ENCODE results near the gene ACAP1.

ACAP1 gene

DNA sequence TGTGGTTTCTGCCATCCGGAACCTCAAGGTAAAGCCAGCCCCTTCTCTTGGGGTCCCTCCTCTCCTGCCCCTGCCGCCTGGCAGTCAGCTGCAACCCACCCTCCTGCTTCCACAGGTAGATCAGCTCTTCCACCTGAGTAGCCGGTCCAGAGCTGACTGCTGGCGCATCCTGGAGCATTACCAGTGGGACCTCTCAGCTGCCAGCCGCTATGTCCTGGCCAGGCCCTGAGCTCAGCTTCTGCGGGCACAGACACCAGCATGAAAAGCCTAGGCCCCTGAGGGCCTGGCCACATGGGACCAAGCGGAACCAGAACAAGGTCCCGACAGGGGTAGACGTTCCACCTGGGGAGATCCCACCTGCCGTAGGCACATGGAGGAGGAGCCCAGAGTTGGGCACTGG lies 52.5 kb downstream of the ACAP1 start:
- no peak for DNase-seq (ENCODE audit: low spot score in 2 of 2)
- no peaks in the 10 kb centered on the region; the same call in 1 of the 2 replicates for H3K36me3 ChIP-seq (replicated peaks)

DNA sequence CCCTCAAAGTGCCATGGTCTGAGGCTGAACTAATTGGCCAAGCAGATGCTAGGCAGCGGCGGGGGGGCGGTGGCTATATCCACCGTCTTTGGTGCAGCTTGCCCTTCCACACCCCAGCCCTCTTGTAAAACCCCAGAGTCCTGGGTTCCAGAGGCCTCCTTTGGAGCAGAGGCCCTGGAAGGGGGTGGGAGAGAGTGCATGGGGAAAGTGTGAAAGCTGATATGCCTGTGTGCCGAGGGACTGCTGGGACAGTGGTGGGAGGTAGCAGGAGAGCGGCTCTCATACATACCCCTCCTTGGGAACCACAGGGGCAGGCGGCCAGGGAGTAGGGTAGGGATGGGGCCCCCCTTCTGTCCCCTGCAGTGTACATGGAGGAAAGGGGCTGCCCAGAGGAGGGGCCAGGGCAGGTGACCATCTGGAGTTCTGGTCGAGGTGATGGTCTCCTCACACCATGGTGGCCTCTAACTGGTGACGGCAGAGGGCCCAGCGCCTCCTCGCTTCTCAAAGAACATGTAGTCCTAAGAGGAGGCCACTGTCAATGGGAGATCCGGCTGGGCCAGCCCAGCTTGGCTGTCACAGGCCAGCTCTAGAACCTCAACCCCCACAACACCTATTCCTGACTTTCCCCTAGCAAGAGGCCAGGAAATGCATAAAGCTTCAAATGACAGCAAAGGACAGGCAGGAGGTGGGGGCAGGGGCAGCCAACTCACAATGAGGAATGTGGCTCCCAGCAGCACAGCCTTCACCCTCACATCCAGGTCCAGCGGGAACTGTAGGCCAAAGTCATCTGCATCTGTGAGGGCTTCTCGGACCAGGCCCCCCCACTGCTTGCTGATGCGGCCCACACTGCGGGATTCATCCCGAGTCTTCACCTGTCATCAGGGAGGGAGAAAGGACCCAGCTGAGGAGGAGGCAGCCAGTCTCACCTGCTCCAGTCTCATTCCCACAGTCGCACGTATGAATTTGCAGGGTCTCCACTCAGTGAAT lies 53.9 kb downstream of the ACAP1 start:
- in situ Hi-C loops (cut with MboI; ENCODE audit: low sequenced_read_pairs): no loop called here
- peaks cover 5% of the 10 kb centered on the region for H3K4me1 ChIP-seq
- no peak overlapping the region for H3K4me3 ChIP-seq
- no peaks in the 10 kb centered on the region; the same call in 1 of the 2 replicates for H3K36me3 ChIP-seq (replicated peaks)
- H3K9me3 ChIP-seq: no peaks in the 10 kb centered on the region
- no peak for DNase-seq (ENCODE audit: low spot score in 2 of 2)
- no peaks in the 10 kb centered on the region for H3K27me3 ChIP-seq (ENCODE audit: low read depth)

More for the DNA sequence above, 52.5 kb downstream of the ACAP1 start:
- Histone ChIP-seq H3K4me1 (no peaks in the 10 kb centered on the region; the same call in 1 of the 2 replicates), H3K4me3 (no peak overlapping the region), H3K27me3 (ENCODE audit: low read depth) (no peaks in the 10 kb centered on the region), H3K9me3 (no peaks in the 10 kb centered on the region)
- in situ Hi-C loops (cut with MboI; ENCODE audit: low sequenced_read_pairs): no loop called here

DNA sequence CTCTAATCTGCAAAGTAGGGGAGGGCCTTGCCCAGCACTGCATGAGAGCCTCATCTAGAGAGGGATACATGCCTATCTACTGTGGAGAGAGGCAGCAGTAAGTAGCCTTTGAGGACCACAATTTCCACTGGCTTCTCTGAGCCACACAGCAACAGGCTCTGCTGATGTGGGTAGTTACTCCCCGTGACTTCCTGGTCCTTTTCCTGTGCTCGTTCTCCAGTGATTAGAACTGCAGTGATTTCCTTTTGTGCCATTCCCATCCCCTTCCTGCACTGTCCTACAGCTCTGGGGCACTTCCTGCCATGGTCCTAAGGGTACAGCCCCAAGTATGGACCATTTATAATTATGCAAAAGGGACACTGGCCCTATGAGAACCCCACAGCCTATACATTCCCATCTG lies 55.0 kb downstream of the ACAP1 start:
- in situ Hi-C loops (cut with MboI; ENCODE audit: low sequenced_read_pairs): no loop called here
- no peak for DNase-seq (ENCODE audit: low spot score in 2 of 2)
- H3K36me3 ChIP-seq (replicated peaks): no peaks in the 10 kb centered on the region; the same call in 1 of the 2 replicates
- no peaks in the 10 kb centered on the region for H3K9me3 ChIP-seq
- H3K27me3 ChIP-seq (ENCODE audit: low read depth): no peaks in the 10 kb centered on the region
- peaks cover 6% of the 10 kb centered on the region for H3K4me1 ChIP-seq
- H3K4me3 ChIP-seq: no peak overlapping the region

DNA sequence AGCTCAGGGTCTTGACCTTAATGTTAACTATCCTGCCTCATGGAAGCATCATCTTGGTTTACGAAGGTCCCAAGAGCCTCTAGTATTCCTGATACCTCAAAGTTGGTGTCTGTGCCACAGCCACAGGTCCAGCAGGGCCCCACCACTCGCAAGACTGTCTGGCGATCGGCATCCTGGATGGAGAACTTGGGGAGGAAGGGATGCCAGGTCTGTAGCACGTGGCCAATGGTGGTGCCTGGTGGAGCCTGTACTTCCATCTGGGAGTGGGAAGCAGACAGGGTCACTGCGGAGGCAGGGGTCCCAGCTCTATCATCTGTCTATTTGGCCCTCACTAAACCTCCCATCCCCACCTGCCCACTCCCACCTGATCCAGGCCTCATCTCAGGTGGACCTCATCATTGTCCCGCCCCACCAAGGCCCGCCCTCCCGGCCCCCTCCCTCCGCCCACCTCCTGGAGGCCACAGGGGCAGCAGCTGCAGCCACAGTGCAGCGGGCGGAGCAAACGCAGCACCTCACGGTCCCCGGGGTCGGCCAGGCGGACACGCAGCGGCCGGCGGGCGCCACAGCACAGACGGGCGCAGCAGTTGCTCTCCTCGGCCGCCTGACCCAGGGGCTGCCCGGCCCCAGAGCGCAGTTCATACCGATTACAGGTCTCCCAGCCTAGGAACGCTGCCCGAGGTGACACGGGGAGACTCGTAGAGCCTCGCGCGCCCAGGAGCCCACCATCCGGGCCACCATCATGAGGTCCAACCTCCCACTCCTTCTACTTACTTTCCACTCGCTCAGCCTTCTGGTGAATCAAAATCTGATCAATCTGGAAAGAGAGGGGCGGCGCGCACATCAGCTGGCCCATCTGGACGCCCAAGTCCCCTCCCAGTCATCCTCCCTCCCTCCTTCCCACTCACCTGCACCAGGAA lies 56.6 kb downstream of the ACAP1 start:
- peaks cover 6% of the 10 kb centered on the region for H3K4me1 ChIP-seq
- in situ Hi-C loops (cut with MboI; ENCODE audit: low sequenced_read_pairs): no loop called here
- no peaks in the 10 kb centered on the region for H3K9me3 ChIP-seq
- peak overlapping the region; percentile 61 for H3K4me3 ChIP-seq
- H3K27me3 ChIP-seq (ENCODE audit: low read depth): no peaks in the 10 kb centered on the region
- no peak for DNase-seq (ENCODE audit: low spot score in 2 of 2)
- no peaks in the 10 kb centered on the region; the same call in 1 of the 2 replicates for H3K36me3 ChIP-seq (replicated peaks)

DNA sequence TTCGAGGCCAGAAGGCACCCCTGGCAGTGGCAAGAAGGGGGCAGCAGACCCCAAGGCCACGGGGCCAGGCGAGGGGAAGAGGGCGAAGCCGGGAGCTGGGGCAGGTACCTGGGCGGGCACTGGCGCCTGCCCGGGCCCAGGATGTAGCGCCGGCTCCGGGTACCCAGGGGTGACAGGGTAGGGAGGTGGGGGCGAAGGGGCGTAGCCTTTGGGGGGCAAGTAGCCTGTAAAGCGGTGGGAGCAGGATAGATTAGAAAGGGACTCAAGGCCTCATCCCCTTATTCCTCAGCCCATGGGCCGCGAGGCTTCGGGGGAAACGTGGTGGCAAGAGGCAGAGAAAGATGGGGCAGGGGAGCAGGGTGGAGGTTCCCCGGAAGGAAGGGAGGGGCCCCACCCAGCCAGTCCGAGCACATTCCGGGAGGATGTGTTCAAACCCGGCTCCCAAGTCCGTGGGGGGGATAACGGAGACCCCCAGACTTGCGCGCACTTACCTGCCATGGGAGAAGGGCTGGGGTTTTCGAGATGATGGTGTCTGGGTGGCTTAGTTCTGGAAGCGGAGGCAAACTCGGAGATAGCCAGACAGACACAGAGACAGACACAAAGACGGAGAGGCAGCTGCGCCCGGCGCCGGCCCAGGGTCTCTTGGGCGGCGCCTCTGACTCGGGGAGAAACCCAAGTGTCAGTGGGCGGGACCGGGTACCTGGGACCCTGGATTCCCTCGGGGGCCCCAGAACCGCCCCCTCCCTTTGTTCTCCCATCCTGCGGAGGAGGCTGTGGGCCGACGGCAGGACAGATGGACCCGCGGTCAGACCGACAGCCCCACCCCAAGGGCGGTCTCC lies 57.5 kb downstream of the ACAP1 start:
- peak overlapping the region; percentile 61 for H3K4me3 ChIP-seq
- DNase-seq (ENCODE audit: low spot score in 2 of 2): peak; percentile 56 to 79
- H3K27me3 ChIP-seq (ENCODE audit: low read depth): no peaks in the 10 kb centered on the region
- H3K36me3 ChIP-seq (replicated peaks): no peaks in the 10 kb centered on the region; the same call in 1 of the 2 replicates
- H3K4me1 ChIP-seq: peaks cover 6% of the 10 kb centered on the region
- no peaks in the 10 kb centered on the region for H3K9me3 ChIP-seq
- in situ Hi-C loops (cut with MboI; ENCODE audit: low sequenced_read_pairs): no loop called here

DNA sequence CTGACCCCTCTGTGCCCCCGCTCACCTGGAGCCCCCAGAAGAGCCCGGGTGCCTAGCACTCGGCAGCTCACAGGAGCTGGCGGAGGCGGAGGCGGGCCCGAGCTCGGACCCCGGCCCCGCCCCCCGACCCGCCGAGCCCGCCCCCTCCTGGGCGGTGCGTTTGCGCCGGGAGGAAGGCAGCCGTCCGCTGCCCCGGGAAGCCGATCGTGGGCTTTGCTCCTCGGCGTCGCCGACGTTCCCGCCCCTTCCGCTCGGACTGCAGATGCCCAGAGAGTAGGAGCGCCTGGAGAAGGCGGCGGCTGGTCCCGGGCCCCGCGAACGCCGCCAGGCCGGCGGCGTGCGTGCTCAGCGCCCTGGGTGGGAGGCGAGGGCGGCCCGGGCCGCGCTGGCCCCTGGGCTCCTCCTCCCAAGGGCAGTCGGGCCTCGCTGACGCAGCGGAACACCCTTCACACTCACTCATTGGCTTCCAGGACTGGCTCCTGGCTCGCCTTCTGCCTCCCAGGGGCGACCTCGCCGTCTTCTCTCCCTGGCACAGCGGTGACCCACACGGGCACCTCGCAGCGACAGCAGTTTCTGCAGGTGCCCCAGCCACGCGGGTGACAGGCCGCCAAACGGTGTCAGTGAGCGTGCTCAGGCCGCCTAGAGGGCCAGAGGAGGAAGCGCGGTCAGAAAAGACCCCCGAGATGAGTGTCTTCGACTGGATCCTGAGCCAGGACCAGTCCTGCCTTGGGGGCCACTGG lies 58.3 kb downstream of the ACAP1 start, which contains the start of gene PLSCR3:
PLSCR3 (minus strand) TSS at position 74 of the 740 bp plus-strand sequence. CDS start 415 bp downstream, outside the sequence.
- H3K4me3 ChIP-seq: peak within 1 kb of the TSS; percentile 61
- no peaks in the 10 kb centered on the region for H3K9me3 ChIP-seq
- peak; percentile 83 to 93 for DNase-seq (ENCODE audit: low spot score in 2 of 2)
- in situ Hi-C loops (cut with MboI; ENCODE audit: low sequenced_read_pairs): no loop called here
- H3K27me3 ChIP-seq (ENCODE audit: low read depth): no peaks in the 10 kb centered on the region
- H3K4me1 ChIP-seq: peaks cover 6% of the 10 kb centered on the region
- H3K36me3 ChIP-seq (replicated peaks): no peaks in the 10 kb centered on the region; the same call in 1 of the 2 replicates

DNA sequence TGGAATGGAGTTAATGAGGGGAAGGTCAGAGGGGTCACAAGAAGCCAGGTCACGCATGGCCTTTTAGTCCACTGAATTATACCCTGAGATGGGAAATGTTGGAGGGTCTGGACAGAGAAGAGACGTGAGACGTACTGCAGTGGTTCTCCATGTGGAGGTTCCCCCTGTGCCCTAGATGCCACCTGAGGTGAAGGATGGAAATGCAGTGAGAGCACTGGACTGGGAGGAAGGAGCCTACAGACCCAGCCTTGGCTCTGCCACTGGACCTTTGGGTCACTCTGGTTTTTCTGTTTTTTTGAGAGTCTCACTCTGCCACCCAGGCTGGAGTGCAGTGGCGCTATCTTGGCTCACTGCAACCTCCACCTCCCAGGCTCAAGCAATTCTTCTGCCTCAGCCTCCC lies 59.8 kb downstream of the ACAP1 start:
- no peaks in the 10 kb centered on the region; the same call in 1 of the 2 replicates for H3K36me3 ChIP-seq (replicated peaks)
- no peaks in the 10 kb centered on the region for H3K27me3 ChIP-seq (ENCODE audit: low read depth)
- DNase-seq (ENCODE audit: low spot score in 2 of 2): no peak
- H3K9me3 ChIP-seq: no peaks in the 10 kb centered on the region
- H3K4me1 ChIP-seq: peaks cover 6% of the 10 kb centered on the region
- in situ Hi-C loops (cut with MboI; ENCODE audit: low sequenced_read_pairs): no loop called here
- no peak overlapping the region for H3K4me3 ChIP-seq

DNA sequence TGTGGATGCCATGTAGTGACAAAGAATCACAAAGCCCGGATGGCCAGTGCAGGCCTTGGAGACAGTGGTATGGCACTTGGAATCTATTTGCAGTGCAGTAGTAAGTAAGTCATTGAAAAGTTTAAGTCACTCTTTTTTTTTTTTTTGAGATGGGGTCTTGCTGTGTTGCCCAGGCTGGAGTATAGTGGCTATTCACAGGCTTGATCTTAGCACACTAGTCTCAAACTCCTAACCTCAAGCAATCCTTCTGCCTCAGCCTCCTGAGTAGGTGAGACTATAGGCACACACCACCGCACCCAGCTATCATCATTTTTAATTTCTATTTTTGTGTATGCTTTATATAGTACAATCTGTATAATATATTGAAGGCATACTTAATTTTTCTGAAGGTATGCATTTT lies 62.3 kb downstream of the ACAP1 start:
- DNase-seq (ENCODE audit: low spot score in 2 of 2): no peak
- in situ Hi-C loops (cut with MboI; ENCODE audit: low sequenced_read_pairs): no loop called here
- Histone ChIP-seq H3K4me3 (no peak overlapping the region), H3K36me3 (replicated peaks) (peaks cover 5% of the 10 kb centered on the region; the same call in 1 of the 2 replicates), H3K27me3 (ENCODE audit: low read depth) (no peaks in the 10 kb centered on the region), H3K9me3 (no peaks in the 10 kb centered on the region), H3K4me1 (peaks cover 13% of the 10 kb centered on the region)

Measured in HAP-1 (cell line).